GM18909 (cell line): ENCODE results near the gene ORC5.

Experiments used
- ATAC-seq: cut with Tn5 transposase; IDR thresholded peaks from one replicate; pipeline ENCODE4 v1.9.1; 2021; ENCODE audit warnings: mild to moderate bottlenecking; ENCODE audit not compliant: unreplicated experiment, poor library complexity

Gene ORC5

GRCh38 chr7:104133238-104133637 lies 74.6 kb downstream of the ORC5 start:
- no peak for ATAC-seq

- no peak for ATAC-seq
Observed at GRCh38 chr7:104130726-104131125, 77.1 kb downstream of the ORC5 start.

GRCh38 chr7:104127204-104127603 lies 80.6 kb downstream of the ORC5 start:
- no peak for ATAC-seq

- ATAC-seq: no peak
Observed at GRCh38 chr7:104126411-104126841, 81.4 kb downstream of the ORC5 start.

GRCh38 chr7:104124893-104125477 lies 82.8 kb downstream of the ORC5 start:
- ATAC-seq: no peak

GRCh38 chr7:104124469-104124868 lies 83.3 kb downstream of the ORC5 start:
- ATAC-seq: no peak

- ATAC-seq: no peak
Observed at GRCh38 chr7:104123786-104124185, 84.0 kb downstream of the ORC5 start.

- no peak for ATAC-seq
Observed at GRCh38 chr7:104113788-104114187, 94.0 kb downstream of the ORC5 start.

GRCh38 chr7:104112623-104113022 lies 95.2 kb downstream of the ORC5 start:
- ATAC-seq: no peak

- ATAC-seq: no peak
Observed at GRCh38 chr7:104111271-104111670, 96.5 kb downstream of the ORC5 start.

GRCh38 chr7:104106108-104106905 lies 101.5 kb downstream of the ORC5 start:
- ATAC-seq: no peak

- ATAC-seq: no peak
Observed at GRCh38 chr7:104098890-104099289, 108.9 kb downstream of the ORC5 start.

- ATAC-seq: no peak
Observed at GRCh38 chr7:104096683-104097082, 111.1 kb downstream of the ORC5 start.

- ATAC-seq: no peak
Observed at GRCh38 chr7:104093127-104093526, 114.7 kb downstream of the ORC5 start.

GRCh38 chr7:104091242-104091641 lies 116.6 kb downstream of the ORC5 start:
- ATAC-seq: no peak

- no peak for ATAC-seq
Observed at GRCh38 chr7:104089612-104090011, 118.2 kb downstream of the ORC5 start.

- ATAC-seq: no peak
Observed at GRCh38 chr7:104089061-104089460, 118.8 kb downstream of the ORC5 start.
